ENCODE results near the gene TMEM126B.

The TMEM126B gene

GRCh38 chr11:85619499-85619898 is 8.9 kb upstream of the TMEM126B start:
- TF ChIP-seq, protein P1, sequence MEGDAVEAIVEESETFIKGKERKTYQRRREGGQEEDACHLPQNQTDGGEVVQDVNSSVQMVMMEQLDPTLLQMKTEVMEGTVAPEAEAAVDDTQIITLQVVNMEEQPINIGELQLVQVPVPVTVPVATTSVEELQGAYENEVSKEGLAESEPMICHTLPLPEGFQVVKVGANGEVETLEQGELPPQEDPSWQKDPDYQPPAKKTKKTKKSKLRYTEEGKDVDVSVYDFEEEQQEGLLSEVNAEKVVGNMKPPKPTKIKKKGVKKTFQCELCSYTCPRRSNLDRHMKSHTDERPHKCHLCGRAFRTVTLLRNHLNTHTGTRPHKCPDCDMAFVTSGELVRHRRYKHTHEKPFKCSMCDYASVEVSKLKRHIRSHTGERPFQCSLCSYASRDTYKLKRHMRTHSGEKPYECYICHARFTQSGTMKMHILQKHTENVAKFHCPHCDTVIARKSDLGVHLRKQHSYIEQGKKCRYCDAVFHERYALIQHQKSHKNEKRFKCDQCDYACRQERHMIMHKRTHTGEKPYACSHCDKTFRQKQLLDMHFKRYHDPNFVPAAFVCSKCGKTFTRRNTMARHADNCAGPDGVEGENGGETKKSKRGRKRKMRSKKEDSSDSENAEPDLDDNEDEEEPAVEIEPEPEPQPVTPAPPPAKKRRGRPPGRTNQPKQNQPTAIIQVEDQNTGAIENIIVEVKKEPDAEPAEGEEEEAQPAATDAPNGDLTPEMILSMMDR (IDR thresholded peaks at IDR 0.05; ENCODE audit: insufficient read depth, low read length, poor library complexity, severe bottlenecking), result no peak
- no peak for DNase-seq (ENCODE audit: extremely low read depth, insufficient read length)

DNA sequence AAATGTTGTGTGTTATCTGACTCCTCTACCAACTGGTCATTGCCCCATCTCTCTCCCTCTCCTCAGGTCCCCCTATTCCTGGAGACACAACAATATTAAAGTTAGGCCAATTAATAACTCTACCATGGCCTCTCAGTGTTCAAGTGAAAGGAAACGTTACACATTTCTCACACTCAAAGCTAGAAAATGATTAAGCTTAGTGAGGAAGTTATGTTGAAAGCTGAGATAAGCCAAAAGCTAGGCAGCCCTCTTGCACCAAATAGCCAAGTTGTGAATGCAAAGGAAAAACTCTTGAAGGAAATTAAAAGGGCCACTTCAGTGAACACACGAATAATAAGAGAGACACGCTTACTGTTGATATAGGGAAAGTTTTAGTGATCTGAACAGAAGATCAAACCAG is 8.1 kb upstream of the TMEM126B start:
- Histone ChIP-seq H3K27me3 (replicated peaks; ENCODE audit: control insufficient read depth, insufficient read depth, low read length) (no peaks in the 10 kb centered on the region), H3K4me3 (replicated peaks; ENCODE audit: low read depth, low read length) (no peak overlapping the region), H3K36me3 (ENCODE audit: control insufficient read depth, insufficient read depth, low read length) (no peaks in the 10 kb centered on the region)
- DNase-seq (ENCODE audit: extremely low read depth, insufficient read length), result no peak
- TF ChIP-seq, protein P1 (IDR thresholded peaks at IDR 0.05; ENCODE audit: insufficient read depth, low read length, poor library complexity, severe bottlenecking), result no peak

More at GRCh38 chr11:85619499-85619898, 8.9 kb upstream of the TMEM126B start:
- Histone ChIP-seq H3K4me3 (replicated peaks; ENCODE audit: low read depth, low read length) (no peak overlapping the region), H3K27me3 (replicated peaks; ENCODE audit: control insufficient read depth, insufficient read depth, low read length) (no peaks in the 10 kb centered on the region), H3K36me3 (ENCODE audit: control insufficient read depth, insufficient read depth, low read length) (no peaks in the 10 kb centered on the region)

DNA sequence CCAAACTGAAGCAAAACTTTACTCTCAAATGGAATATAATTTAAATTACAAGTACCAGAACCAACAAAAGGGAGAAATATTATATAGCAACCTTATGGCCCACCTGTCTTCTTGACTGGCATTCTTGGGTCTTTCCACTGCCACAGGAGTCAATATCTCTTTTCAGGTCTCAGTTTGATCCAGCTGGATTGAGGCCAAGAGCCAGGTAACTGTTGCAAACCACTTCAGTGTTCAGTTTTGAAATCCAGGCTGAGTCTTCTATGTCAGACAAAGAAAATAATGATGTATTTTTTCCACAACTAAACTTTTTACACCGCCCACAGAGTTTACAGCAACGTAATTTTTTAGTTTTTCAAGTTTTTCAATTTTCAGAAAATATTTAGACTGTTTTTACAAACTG is 1.9 kb upstream of the TMEM126B start:
- Histone ChIP-seq H3K27me3 (replicated peaks; ENCODE audit: control insufficient read depth, insufficient read depth, low read length) (no peaks in the 10 kb centered on the region), H3K4me3 (replicated peaks; ENCODE audit: low read depth, low read length) (no peak overlapping the region), H3K36me3 (ENCODE audit: control insufficient read depth, insufficient read depth, low read length) (no peaks in the 10 kb centered on the region)
- TF ChIP-seq, protein P1 (IDR thresholded peaks at IDR 0.05; ENCODE audit: insufficient read depth, low read length, poor library complexity, severe bottlenecking), result no peak
- DNase-seq (ENCODE audit: extremely low read depth, insufficient read length), result no peak

DNA sequence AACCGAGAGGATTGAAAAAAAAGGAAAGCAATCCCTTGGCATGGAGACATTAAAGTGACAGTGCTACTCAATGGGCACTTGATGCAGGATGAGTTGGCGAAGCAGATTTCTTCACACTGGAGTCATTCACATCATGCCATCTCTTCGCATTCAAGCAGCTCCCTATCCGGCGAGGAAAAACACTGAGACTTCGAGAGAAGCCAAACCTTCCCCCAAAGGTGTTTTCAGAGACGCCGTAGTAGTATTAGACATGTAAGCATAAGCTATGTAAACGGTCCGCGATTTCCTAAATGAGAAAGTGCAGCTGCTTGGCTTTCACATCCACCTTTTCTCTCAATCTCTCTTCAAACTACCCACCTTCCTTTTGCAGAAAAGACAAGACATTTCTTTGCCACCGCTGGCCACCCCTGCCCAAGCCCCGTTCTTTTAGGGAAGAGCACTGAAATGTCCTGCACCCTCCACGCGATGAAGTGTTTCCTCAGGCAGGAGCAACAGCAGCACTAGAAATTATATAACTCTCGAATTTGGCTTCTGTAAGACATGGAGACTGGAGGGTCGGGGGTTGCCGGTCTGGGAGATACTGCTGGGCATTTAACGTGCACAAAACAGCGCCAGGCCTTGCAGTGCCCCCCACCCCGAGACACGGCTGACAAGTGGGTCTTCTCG is 928 bp upstream of the TMEM126B start, which contains the start of gene DLG2:
Gene DLG2 (minus strand): TSS at position 13 of the 666 bp plus-strand sequence.
- no peak for DNase-seq (ENCODE audit: extremely low read depth, insufficient read length)
- Histone ChIP-seq H3K4me3 (replicated peaks; ENCODE audit: low read depth, low read length) (peak within 1 kb of the TSS; percentile 79), H3K36me3 (ENCODE audit: control insufficient read depth, insufficient read depth, low read length) (no peaks in the 10 kb centered on the region), H3K27me3 (replicated peaks; ENCODE audit: control insufficient read depth, insufficient read depth, low read length) (no peaks in the 10 kb centered on the region)
- TF ChIP-seq, protein P1 (IDR thresholded peaks at IDR 0.05; ENCODE audit: insufficient read depth, low read length, poor library complexity, severe bottlenecking), result no peak

DNA sequence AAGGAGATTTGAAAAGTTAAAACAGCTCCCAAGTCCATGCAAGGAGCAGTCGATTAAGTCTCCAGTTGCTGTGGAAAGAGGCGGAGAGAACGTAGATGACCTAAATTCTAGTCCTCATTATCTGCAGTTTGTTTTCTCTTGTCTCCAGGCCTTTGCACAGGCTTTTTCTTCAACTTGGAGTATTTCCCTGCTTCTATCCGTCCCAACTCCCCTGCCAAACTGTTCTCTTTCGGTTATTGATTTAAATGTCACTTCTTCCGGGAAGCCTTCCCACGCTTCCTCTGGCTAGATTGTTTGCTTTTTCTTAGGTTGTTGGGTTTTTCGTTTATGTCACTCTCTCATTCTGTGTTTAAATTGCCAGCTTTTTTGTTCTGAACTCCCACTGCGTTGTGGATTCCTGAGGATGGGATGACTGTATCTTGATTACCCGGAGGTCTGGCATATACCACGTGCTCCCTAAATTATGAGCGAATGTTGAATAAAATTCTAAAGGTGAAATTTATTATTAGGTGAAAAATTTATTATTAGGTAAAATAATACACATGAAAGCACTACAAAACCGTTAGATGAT is 463 bp downstream of the TMEM126B start:
- TF ChIP-seq, protein P1 (IDR thresholded peaks at IDR 0.05; ENCODE audit: insufficient read depth, low read length, poor library complexity, severe bottlenecking), result no peak
- Histone ChIP-seq H3K4me3 (replicated peaks; ENCODE audit: low read depth, low read length) (peak overlapping the region; percentile 79), H3K36me3 (ENCODE audit: control insufficient read depth, insufficient read depth, low read length) (no peaks in the 10 kb centered on the region), H3K27me3 (replicated peaks; ENCODE audit: control insufficient read depth, insufficient read depth, low read length) (no peaks in the 10 kb centered on the region)
- DNase-seq (ENCODE audit: extremely low read depth, insufficient read length), result no peak

All from GM06990 (cell line).